HCT116 (cell line): Measurements from ENCODE around the gene PARVB. TPM values are rescaled to one million over a fixed set of nuclear protein-coding genes. Genes with fewer than 3 reads are reported as not detected.

ENCODE experiments used
- ATAC-seq: fragments of 200-7000 bp; cut with Tn5 transposase; 2 replicates; pipeline ENCODE4 v1.9.1; 2020; ENCODE audit warnings: mild to moderate bottlenecking, moderate library complexity
- BruUV-seq: library from RNA; stranded (reverse); fragments of 400-500 nt; replicated peaks from 2 replicates; lab custom pipeline; 2021; lab: Mats Ljungman, UMichigan
- CTCF ChIA-PET: fragments of 300-600 bp; sonication (Branson Sonifier 250); formaldehyde crosslinking; loops from one replicate; lab custom pipeline; 2021; ENCODE audit warnings: antibody characterized with exemption; lab: Charles Lee
- POLR2A ChIA-PET: fragments of 300-600, 350-600 bp; sonication (Branson Sonifier 250); formaldehyde crosslinking; loops from one replicate; lab custom pipeline; 2021; ENCODE audit warnings: antibody characterized with exemption; lab: Charles Lee
- RAD21 ChIA-PET, 2 experiments: fragments of 300-600 bp; sonication (Branson Sonifier 250); formaldehyde crosslinking; loops; one replicate each; lab custom pipeline; 2023; ENCODE audit warnings: low total read pairs in 2 of 2; ENCODE audit not compliant: uncharacterized antibody in 2 of 2, unreplicated experiment in 2 of 2, low non-redundant PET in 1 of 2; lab: Charles Lee
- DNase-seq: peaks from one replicate; pipeline ENCODE4 v3.0.0-alpha.2; 2010; ENCODE audit warnings: low read depth, low spot score
- H2AFZ ChIP-seq: fragments of 200-600 bp; shearing (Covaris generic), sonication (generic); 2 replicates; pipeline ENCODE4 v1.6.1; 2017; ENCODE audit warnings: low read depth, mixed run types, mixed read lengths, antibody characterized with exemption, low read length; ENCODE audit not compliant: poor library complexity, severe bottlenecking
- H3K27ac ChIP-seq: 2 replicates; pipeline ENCODE4 v1.5.1; 2012; ENCODE audit warnings: low read depth, low read length
- H3K27me3 ChIP-seq: fragments of 200-600 bp; sonication (generic); 2 replicates; pipeline ENCODE4 v1.6.1; 2016; ENCODE audit warnings: mixed run types, low read length, mixed read lengths; ENCODE audit not compliant: insufficient read depth
- H3K36me3 ChIP-seq, 2 experiments: fragments of 200-500 bp in 1 of 2; fragments of 200-600 bp in 1 of 2; sonication (Bioruptor generic) in 1 of 2; sonication (generic) in 1 of 2; 2 replicates each; pipeline versions ENCODE4 v1.5.1 to v1.6.1; 2014 to 2016; ENCODE audit warnings: low read length in 2 of 2, inconsistent platforms in 1 of 2, mixed read lengths in 1 of 2, mixed run types in 1 of 2; ENCODE audit not compliant: insufficient read depth in 2 of 2, control insufficient read depth in 1 of 2
- H3K4me1 ChIP-seq, 2 experiments: fragments of 200-600 bp in 1 of 2; sonication (generic) in 1 of 2; 2 replicates each; pipeline versions ENCODE4 v1.5.1 to v1.6.1; 2012 to 2017; ENCODE audit warnings: low read length in 2 of 2, inconsistent platforms in 1 of 2, mild to moderate bottlenecking in 1 of 2, mixed read lengths in 1 of 2, mixed run types in 1 of 2, moderate library complexity in 1 of 2; ENCODE audit not compliant: insufficient read depth in 2 of 2, control insufficient read depth in 1 of 2
- H3K4me2 ChIP-seq: fragments of 200-600 bp; sonication (generic); 2 replicates; pipeline ENCODE4 v1.6.1; 2017; ENCODE audit warnings: mixed run types, low read length, mixed read lengths
- H3K4me3 ChIP-seq, 2 experiments: fragments of 200-600 bp in 1 of 2; sonication (generic) in 1 of 2; replicated peaks in 1 of 2; 2 replicates each; pipeline ENCODE4 v1.5.1; 2011 to 2016; ENCODE audit warnings: low read length in 2 of 2, control low read depth in 1 of 2, low read depth in 1 of 2, mild to moderate bottlenecking in 1 of 2, mixed read lengths in 1 of 2, mixed run types in 1 of 2
- H3K79me2 ChIP-seq: fragments of 200-600 bp; sonication (generic); 2 replicates; pipeline ENCODE4 v1.6.1; 2017; ENCODE audit warnings: mild to moderate bottlenecking, mixed run types, low read length, moderate library complexity, mixed read lengths; ENCODE audit not compliant: insufficient read depth
- H3K9ac ChIP-seq: fragments of 200-600 bp; sonication (generic); 2 replicates; pipeline ENCODE4 v1.6.1; 2016; ENCODE audit warnings: low read length, mixed read lengths
- H3K9me2 ChIP-seq: fragments of 200-600 bp; sonication (generic), shearing (Covaris generic); 2 replicates; pipeline ENCODE4 v1.6.1; 2017; ENCODE audit warnings: mixed run types, mild to moderate bottlenecking, moderate library complexity; ENCODE audit not compliant: insufficient read depth
- H3K9me3 ChIP-seq, 2 experiments: fragments of 200-500 bp in 1 of 2; fragments of 200-600 bp in 1 of 2; sonication (Bioruptor generic) in 1 of 2; sonication (generic) in 1 of 2; 2 replicates each; pipeline ENCODE4 v1.6.1; 2014 to 2017; ENCODE audit warnings: low read length in 2 of 2, mixed read lengths in 2 of 2, inconsistent platforms in 1 of 2, low read depth in 1 of 2, mild to moderate bottlenecking in 1 of 2, mixed run types in 1 of 2, moderate library complexity in 1 of 2; ENCODE audit not compliant: control insufficient read depth in 1 of 2, insufficient read depth in 1 of 2
- H4K20me1 ChIP-seq: fragments of 200-600 bp; sonication (generic), shearing (Covaris generic); 2 replicates; pipeline ENCODE4 v1.6.1; 2017; ENCODE audit warnings: mixed run types, mild to moderate bottlenecking, moderate library complexity; ENCODE audit not compliant: insufficient read depth
- CEBPB ChIP-seq: IDR thresholded peaks from 2 replicates; pipeline ENCODE4 v1.6.1; 2012; ENCODE audit warnings: low read depth
- EGR1 ChIP-seq: IDR thresholded peaks from 2 replicates; pipeline ENCODE4 v1.6.1; 2012; ENCODE audit warnings: low read depth
- EZH2 ChIP-seq: fragments of 200-600 bp; sonication (generic); IDR thresholded peaks from 2 replicates; pipeline ENCODE4 v1.6.1; 2017; ENCODE audit warnings: antibody characterized with exemption, mixed run types
- EZH2phosphoT487 ChIP-seq: fragments of 200-600 bp; IDR thresholded peaks from 2 replicates; pipeline ENCODE4 v1.6.1; 2018; ENCODE audit warnings: antibody characterized with exemption, borderline replicate concordance
- FOSL1 ChIP-seq: IDR thresholded peaks from 2 replicates; pipeline ENCODE4 v1.6.1; 2012; ENCODE audit warnings: low read depth
- JUND ChIP-seq: IDR thresholded peaks from 2 replicates; pipeline ENCODE4 v1.6.1; 2012
- POLR2A ChIP-seq: IDR thresholded peaks from 2 replicates; pipeline ENCODE4 v1.7.0; 2011; ENCODE audit warnings: borderline replicate concordance; ENCODE audit not compliant: insufficient read depth, insufficient read length; ENCODE audit errors: extremely low read depth
- SP1 ChIP-seq: IDR thresholded peaks from 2 replicates; pipeline ENCODE4 v1.6.1; 2012; ENCODE audit warnings: low read depth
- SRF ChIP-seq: IDR thresholded peaks from 2 replicates; pipeline ENCODE4 v1.6.1; 2012; ENCODE audit warnings: low read depth
- ZFX ChIP-seq: fragments of 450-650 bp; IDR thresholded peaks from 2 replicates; pipeline ENCODE4 v1.6.1; 2017
- ZNF274 ChIP-seq: fragments of 200-500 bp; sonication (Bioruptor generic); IDR thresholded peaks from 2 replicates; pipeline ENCODE4 v1.6.1; 2014; ENCODE audit warnings: mild to moderate bottlenecking, low read depth, low read length, inconsistent platforms
- intact Hi-C: fragments of 100-400 bp; cut with micrococcal nuclease; formaldehyde crosslinking; loops from 2 replicates; pipeline ENCODE4 v1.10.0; 2022
- total RNA-seq: library from RNA; stranded (reverse); gene quantifications from one replicate; pipeline ENCODE4 v1.2.1, GENCODE V29; 2021; ENCODE audit not compliant: unreplicated experiment
- TF ChIP-seq, protein P1 (sequence below): IDR thresholded peaks from 2 replicates; pipeline ENCODE4 v1.6.1; 2012
- TF ChIP-seq, protein P2 (sequence below): IDR thresholded peaks from 2 replicates; pipeline ENCODE4 v1.6.1; 2012; ENCODE audit warnings: low read depth
- TF ChIP-seq, protein P3 (sequence below): IDR thresholded peaks from 2 replicates; pipeline ENCODE4 v1.6.1; 2012

PARVB gene
- total RNA-seq, 1 experiment from 2014 or later, result 21.4 TPM

DNA sequence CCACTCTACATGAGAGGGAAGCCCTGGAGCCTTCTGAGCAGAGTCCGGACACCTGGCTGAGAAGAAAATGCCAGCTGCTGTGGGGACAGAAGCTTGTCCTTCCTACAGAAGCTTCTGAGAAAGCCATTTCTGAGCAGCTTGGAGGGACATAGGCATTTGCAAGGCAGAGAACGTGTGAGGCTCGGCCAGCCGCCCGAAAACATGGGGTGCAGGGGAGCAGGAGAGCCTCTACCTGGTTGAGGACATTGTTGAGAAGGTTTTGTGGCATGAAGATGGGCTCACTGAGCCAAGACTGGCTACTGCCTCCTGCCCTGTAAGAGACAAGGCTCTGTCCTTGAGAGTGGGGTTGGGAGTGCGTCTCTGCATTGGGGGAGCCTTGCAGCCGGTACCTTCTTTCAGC is 43.5 kb upstream of the PARVB start:
- H3K27me3 ChIP-seq, result no peaks in the 10 kb centered on the region
- POLR2A ChIA-PET, result no interaction called here
- no peaks in the 10 kb centered on the region for H3K4me1 ChIP-seq
- no peak overlapping the region for H3K4me2 ChIP-seq
- no peak overlapping the region for H2AFZ ChIP-seq
- no peaks in the 10 kb centered on the region for H3K9me3 ChIP-seq
- H3K9ac ChIP-seq, result no peak overlapping the region
- TF ChIP-seq ZNF274 (no peak), SP1 (no peak), ZFX (no peak), EZH2phosphoT487 (no peak), POLR2A (no peak), EGR1 (no peak), FOSL1 (no peak), CEBPB (no peak), JUND (no peak), SRF (no peak), EZH2 (no peak)
- TF ChIP-seq, protein P1, sequence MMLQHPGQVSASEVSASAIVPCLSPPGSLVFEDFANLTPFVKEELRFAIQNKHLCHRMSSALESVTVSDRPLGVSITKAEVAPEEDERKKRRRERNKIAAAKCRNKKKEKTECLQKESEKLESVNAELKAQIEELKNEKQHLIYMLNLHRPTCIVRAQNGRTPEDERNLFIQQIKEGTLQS, result no peak
- TF ChIP-seq, protein P2, sequence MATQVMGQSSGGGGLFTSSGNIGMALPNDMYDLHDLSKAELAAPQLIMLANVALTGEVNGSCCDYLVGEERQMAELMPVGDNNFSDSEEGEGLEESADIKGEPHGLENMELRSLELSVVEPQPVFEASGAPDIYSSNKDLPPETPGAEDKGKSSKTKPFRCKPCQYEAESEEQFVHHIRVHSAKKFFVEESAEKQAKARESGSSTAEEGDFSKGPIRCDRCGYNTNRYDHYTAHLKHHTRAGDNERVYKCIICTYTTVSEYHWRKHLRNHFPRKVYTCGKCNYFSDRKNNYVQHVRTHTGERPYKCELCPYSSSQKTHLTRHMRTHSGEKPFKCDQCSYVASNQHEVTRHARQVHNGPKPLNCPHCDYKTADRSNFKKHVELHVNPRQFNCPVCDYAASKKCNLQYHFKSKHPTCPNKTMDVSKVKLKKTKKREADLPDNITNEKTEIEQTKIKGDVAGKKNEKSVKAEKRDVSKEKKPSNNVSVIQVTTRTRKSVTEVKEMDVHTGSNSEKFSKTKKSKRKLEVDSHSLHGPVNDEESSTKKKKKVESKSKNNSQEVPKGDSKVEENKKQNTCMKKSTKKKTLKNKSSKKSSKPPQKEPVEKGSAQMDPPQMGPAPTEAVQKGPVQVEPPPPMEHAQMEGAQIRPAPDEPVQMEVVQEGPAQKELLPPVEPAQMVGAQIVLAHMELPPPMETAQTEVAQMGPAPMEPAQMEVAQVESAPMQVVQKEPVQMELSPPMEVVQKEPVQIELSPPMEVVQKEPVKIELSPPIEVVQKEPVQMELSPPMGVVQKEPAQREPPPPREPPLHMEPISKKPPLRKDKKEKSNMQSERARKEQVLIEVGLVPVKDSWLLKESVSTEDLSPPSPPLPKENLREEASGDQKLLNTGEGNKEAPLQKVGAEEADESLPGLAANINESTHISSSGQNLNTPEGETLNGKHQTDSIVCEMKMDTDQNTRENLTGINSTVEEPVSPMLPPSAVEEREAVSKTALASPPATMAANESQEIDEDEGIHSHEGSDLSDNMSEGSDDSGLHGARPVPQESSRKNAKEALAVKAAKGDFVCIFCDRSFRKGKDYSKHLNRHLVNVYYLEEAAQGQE, result no peak
- TF ChIP-seq, protein P3, sequence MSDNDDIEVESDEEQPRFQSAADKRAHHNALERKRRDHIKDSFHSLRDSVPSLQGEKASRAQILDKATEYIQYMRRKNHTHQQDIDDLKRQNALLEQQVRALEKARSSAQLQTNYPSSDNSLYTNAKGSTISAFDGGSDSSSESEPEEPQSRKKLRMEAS, result no peak
- DNase-seq (no peak), ATAC-seq (no peak)
- no peaks in the 10 kb centered on the region for H4K20me1 ChIP-seq
- no TSS peak for BruUV-seq
- intact Hi-C loops, result no loop called here
- no peaks in the 10 kb centered on the region for H3K79me2 ChIP-seq
- no peak overlapping the region for H3K4me3 ChIP-seq
- RAD21 ChIA-PET, result no interaction called here
- H3K27ac ChIP-seq, result no peak overlapping the region
- H3K9me2 ChIP-seq, result no peaks in the 10 kb centered on the region
- peaks cover 25 to 35% of the 10 kb centered on the region in 2 experiments; a peak in 3 of 4 replicates for H3K36me3 ChIP-seq
- CTCF ChIA-PET, result no interaction called here
